ENCODE measurements around the gene CHML. TPM values are rescaled to one million over a fixed set of nuclear protein-coding genes. Genes with fewer than 3 reads are reported as not detected.

CHML gene
- total and polyA plus RNA-seq, 10 of the 15 experiments (the other 5 are each of a cell fraction or from before 2014, with no cell fraction given) = 2.0 to 15.5 (median 6.0) TPM

DNA sequence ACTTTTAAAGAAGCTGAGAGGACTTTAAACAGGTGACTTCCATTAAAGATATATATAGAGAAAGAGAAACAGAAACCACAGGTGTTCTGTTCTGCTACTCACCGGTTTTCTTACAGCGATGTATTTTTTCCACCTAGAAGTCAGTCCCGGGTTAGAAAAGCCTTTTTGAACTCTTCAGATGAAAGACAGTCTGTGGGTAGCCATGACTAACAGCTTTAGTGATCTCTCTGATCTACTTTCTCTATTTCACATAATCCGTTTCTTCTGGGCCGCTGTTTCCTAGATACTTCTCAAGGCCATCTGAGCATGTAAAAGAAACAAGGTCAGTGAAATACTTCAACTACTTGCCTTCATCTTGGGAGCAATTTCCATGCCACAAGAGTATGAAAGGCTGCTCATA is 37.0 kb upstream of the CHML start (continued):
- TF ChIP-seq, protein P1, sequence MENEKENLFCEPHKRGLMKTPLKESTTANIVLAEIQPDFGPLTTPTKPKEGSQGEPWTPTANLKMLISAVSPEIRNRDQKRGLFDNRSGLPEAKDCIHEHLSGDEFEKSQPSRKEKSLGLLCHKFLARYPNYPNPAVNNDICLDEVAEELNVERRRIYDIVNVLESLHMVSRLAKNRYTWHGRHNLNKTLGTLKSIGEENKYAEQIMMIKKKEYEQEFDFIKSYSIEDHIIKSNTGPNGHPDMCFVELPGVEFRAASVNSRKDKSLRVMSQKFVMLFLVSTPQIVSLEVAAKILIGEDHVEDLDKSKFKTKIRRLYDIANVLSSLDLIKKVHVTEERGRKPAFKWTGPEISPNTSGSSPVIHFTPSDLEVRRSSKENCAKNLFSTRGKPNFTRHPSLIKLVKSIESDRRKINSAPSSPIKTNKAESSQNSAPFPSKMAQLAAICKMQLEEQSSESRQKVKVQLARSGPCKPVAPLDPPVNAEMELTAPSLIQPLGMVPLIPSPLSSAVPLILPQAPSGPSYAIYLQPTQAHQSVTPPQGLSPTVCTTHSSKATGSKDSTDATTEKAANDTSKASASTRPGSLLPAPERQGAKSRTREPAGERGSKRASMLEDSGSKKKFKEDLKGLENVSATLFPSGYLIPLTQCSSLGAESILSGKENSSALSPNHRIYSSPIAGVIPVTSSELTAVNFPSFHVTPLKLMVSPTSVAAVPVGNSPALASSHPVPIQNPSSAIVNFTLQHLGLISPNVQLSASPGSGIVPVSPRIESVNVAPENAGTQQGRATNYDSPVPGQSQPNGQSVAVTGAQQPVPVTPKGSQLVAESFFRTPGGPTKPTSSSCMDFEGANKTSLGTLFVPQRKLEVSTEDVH (IDR thresholded peaks at IDR 0.05; ENCODE audit: low read depth, partially characterized antibody) = no peak
- no peak for TF ChIP-seq SREBF1 (IDR thresholded peaks at IDR 0.05; ENCODE audit: low read length)

DNA sequence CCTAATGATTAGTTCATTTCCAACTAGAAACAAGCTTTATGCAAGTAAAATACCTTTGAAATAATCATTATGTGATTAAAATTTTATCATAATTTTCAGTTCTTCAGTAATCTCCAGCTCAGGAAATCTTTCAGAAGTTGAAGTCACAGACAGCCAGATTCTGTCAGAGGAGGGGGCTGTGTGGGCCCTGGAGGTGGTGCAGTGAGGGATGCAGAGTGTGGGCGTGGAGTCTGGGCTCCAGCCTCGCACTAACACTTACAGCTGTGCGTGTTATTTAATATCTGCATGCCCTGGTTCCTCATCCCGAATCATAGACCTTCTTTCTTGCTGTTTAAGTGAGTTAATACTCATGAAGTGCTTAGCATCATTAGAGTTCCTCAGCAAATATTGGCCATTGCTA is 35.8 kb upstream of the CHML start:
- DNase-seq (ENCODE audit: low read depth, low spot score) = no peak
- no peaks in the 10 kb centered on the region for H3K9me3 ChIP-seq (replicated peaks; ENCODE audit: control insufficient read depth, insufficient read depth, low read length)
- no peaks in the 10 kb centered on the region for H3K79me2 ChIP-seq (ENCODE audit: control insufficient read depth, insufficient read depth, low read length)
- BruUV-seq (replicated peaks) = no TSS peak
- no peak overlapping the region for H3K9ac ChIP-seq (ENCODE audit: control insufficient read depth, insufficient read depth, low read length)
- no peak overlapping the region; the same call in 1 of the 2 replicates for H2AFZ ChIP-seq (ENCODE audit: control insufficient read depth, low read depth, low read length)
- no peak overlapping the region for H3K27ac ChIP-seq (ENCODE audit: control insufficient read depth, insufficient read depth)
- WGBS (ENCODE audit: insufficient coverage, insufficient replicate concordance, low lambda C conversion rate, missing lambda C conversion rate) = 10% methylated on average over 4 of the region's 4 CpGs
- ChIA-PET RAD21 (ENCODE audit: unreplicated experiment) (no interaction called here), CTCF (no interaction called here), SMC1A (ENCODE audit: uncharacterized antibody, unreplicated experiment) (no interaction called here), POLR2A (no interaction called here)
- H4K20me1 ChIP-seq (ENCODE audit: control insufficient read depth, insufficient read depth) = no peaks in the 10 kb centered on the region
- H3K4me3 ChIP-seq = no peak overlapping the region
- in situ Hi-C loops (cut with MboI) = no loop called here
- no peaks in the 10 kb centered on the region for H3K27me3 ChIP-seq (replicated peaks in 1 of 2; ENCODE audit: control insufficient read depth in 2 of 2, insufficient read depth in 2 of 2, low read length in 1 of 2)
- no peak overlapping the region for H3K4me2 ChIP-seq (ENCODE audit: control insufficient read depth, insufficient read depth)
- ATAC-seq = no peak
- no peak for FAIRE-seq
- peaks cover 4% of the 10 kb centered on the region; the same call in 1 of the 2 replicates for H3K4me1 ChIP-seq (ENCODE audit: control insufficient read depth, insufficient read depth, low read length)
- intact Hi-C loops (cut with micrococcal nuclease; ENCODE audit: unreplicated experiment) = no loop called here
- no peaks in the 10 kb centered on the region for H3K36me3 ChIP-seq (ENCODE audit: control insufficient read depth in 2 of 2, insufficient read depth in 2 of 2, low read length in 1 of 2)
- TF ChIP-seq ETV6 (conservative IDR thresholded peaks at IDR 0.05 in 1 of 2, IDR thresholded peaks at IDR 0.05 in 1 of 2; ENCODE audit: borderline replicate concordance in 1 of 2, low read depth in 1 of 2) (no peak), TBL1XR1 (IDR thresholded peaks at IDR 0.05; ENCODE audit: low read depth, low read length) (no peak), CREB1 (IDR thresholded peaks at IDR 0.05; ENCODE audit: low read depth) (no peak), IKZF1 (conservative IDR thresholded peaks at IDR 0.05) (no peak), IKZF2 (IDR thresholded peaks at IDR 0.05) (no peak), EGR1 (IDR thresholded peaks at IDR 0.05; ENCODE audit: borderline replicate concordance in 1 of 2, low read depth in 2 of 2, low read length in 2 of 2) (no peak), PAX8 (IDR thresholded peaks at IDR 0.05) (no peak), TCF12 (IDR thresholded peaks at IDR 0.05; ENCODE audit: low read depth, low read length) (no peak), RUNX3 (IDR thresholded peaks at IDR 0.05; ENCODE audit: low read length) (no peak), HDGF (IDR thresholded peaks at IDR 0.05) (no peak)
- TF ChIP-seq, protein P2, sequence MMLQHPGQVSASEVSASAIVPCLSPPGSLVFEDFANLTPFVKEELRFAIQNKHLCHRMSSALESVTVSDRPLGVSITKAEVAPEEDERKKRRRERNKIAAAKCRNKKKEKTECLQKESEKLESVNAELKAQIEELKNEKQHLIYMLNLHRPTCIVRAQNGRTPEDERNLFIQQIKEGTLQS (IDR thresholded peaks at IDR 0.05; ENCODE audit: borderline replicate concordance, extremely low read depth, low read depth, low read length) = no peak
- TF ChIP-seq, protein P3, sequence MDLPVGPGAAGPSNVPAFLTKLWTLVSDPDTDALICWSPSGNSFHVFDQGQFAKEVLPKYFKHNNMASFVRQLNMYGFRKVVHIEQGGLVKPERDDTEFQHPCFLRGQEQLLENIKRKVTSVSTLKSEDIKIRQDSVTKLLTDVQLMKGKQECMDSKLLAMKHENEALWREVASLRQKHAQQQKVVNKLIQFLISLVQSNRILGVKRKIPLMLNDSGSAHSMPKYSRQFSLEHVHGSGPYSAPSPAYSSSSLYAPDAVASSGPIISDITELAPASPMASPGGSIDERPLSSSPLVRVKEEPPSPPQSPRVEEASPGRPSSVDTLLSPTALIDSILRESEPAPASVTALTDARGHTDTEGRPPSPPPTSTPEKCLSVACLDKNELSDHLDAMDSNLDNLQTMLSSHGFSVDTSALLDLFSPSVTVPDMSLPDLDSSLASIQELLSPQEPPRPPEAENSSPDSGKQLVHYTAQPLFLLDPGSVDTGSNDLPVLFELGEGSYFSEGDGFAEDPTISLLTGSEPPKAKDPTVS (IDR thresholded peaks at IDR 0.05; ENCODE audit: low read depth, low read length) = no peak
- TF ChIP-seq, protein P4, sequence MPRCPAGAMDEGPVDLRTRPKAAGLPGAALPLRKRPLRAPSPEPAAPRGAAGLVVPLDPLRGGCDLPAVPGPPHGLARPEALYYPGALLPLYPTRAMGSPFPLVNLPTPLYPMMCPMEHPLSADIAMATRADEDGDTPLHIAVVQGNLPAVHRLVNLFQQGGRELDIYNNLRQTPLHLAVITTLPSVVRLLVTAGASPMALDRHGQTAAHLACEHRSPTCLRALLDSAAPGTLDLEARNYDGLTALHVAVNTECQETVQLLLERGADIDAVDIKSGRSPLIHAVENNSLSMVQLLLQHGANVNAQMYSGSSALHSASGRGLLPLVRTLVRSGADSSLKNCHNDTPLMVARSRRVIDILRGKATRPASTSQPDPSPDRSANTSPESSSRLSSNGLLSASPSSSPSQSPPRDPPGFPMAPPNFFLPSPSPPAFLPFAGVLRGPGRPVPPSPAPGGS (IDR thresholded peaks at IDR 0.05; ENCODE audit: borderline replicate concordance, insufficient read depth, low read depth, low read length, poor library complexity, severe bottlenecking) = no peak

Measured in GM12878 (cell line).